ENCODE data around the gene AHNAK.

AHNAK gene

DNA sequence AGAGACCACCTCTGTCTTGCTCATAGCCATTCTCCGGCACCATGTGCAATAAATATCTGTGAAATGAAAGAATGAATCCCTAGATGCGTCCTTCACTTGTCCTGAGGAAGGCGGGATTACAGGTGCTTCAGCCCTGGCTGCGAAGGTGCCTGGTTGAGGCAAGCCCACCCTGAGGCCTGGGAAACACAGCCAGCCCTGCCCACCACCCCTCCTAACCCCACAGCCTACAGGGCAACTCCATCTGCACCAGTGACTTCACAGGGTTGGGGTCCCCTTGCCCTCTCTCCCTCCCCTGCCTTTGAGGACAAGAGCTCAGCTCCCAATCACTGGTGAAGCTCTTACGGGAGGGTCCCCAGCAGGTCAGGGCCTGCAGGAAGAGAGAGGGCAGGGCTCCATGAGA is 145.2 kb downstream of the AHNAK start (continued):
- TF ChIP-seq ZNF843 (tag by site-specific recombination; IDR thresholded peaks at IDR 0.05): no peak

DNA sequence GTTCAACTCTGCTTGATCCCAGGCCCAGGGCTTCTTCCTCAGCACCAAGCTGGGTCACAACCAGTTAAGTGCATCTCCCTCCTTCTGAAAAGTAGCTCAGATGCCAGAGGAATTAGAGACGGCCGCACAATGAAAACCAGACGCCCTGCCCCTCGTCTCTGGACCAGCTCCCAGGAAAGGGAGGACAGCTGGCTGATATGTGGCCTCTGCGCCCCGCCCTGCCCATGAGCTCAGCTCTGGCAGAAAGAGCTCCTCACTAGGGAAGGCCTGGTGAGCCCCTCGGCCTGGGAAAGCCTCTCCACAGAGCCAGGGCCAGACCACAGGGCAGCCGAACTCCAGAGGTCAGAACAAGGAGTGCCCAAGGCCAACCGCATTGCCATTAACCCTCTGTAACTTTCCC is 145.8 kb downstream of the AHNAK start:
- Histone ChIP-seq H3K4me1 (ENCODE audit: control insufficient read depth, insufficient read depth, low read length) (no peaks in the 10 kb centered on the region), H3K27ac (ENCODE audit: extremely low read depth, low read depth, low read length) (no peak overlapping the region)

DNA sequence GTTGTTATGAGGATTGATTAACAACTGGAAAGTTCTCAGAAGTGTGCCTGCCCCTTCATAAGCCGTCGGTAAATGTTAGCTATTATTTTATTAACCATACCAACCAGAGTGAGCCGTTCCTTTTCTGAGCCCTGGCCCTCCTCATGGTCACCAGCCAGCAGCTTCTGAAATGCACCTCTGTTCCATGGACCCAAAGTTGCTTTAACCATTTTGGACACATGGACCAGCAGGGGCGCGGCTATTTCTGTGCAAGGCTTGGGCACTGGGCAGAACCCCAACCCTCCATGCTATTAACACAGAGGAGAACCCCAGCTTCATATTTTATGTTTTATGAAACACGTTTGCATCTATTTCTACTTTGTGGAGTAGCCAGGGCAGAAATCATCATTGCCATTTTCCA is 146.3 kb downstream of the AHNAK start:
- Histone ChIP-seq H3K36me3 (ENCODE audit: control insufficient read depth in 2 of 2, insufficient read depth in 1 of 2, low read length in 2 of 2) (no peaks in the 10 kb centered on the region), H3K4me3 (ENCODE audit: low read depth, low read length) (no peak overlapping the region), H3K9me3 (ENCODE audit: control insufficient read depth, insufficient read depth, low read depth, low read length) (no peaks in the 10 kb centered on the region), H3K27ac (ENCODE audit: extremely low read depth, low read depth, low read length) (no peak overlapping the region), H3K4me1 (ENCODE audit: control insufficient read depth, insufficient read depth, low read length) (no peaks in the 10 kb centered on the region)
- TF ChIP-seq ZNF768 (tag by site-specific recombination; IDR thresholded peaks at IDR 0.05) (no peak), ZNF404 (tag by site-specific recombination; IDR thresholded peaks at IDR 0.05) (no peak), HOXA7 (CRISPR knock-in tag; IDR thresholded peaks at IDR 0.05; ENCODE audit: borderline replicate concordance) (no peak), ZNF266 (tag by site-specific recombination; IDR thresholded peaks at IDR 0.05; ENCODE audit: low read depth) (no peak), ZFP69B (tag by site-specific recombination; IDR thresholded peaks at IDR 0.05) (no peak), KLF7 (tag by site-specific recombination; IDR thresholded peaks at IDR 0.05; ENCODE audit: borderline replicate concordance) (no peak), MZF1 (tag by site-specific recombination; IDR thresholded peaks at IDR 0.05; ENCODE audit: borderline replicate concordance) (no peak)
- TF ChIP-seq, protein P1, sequence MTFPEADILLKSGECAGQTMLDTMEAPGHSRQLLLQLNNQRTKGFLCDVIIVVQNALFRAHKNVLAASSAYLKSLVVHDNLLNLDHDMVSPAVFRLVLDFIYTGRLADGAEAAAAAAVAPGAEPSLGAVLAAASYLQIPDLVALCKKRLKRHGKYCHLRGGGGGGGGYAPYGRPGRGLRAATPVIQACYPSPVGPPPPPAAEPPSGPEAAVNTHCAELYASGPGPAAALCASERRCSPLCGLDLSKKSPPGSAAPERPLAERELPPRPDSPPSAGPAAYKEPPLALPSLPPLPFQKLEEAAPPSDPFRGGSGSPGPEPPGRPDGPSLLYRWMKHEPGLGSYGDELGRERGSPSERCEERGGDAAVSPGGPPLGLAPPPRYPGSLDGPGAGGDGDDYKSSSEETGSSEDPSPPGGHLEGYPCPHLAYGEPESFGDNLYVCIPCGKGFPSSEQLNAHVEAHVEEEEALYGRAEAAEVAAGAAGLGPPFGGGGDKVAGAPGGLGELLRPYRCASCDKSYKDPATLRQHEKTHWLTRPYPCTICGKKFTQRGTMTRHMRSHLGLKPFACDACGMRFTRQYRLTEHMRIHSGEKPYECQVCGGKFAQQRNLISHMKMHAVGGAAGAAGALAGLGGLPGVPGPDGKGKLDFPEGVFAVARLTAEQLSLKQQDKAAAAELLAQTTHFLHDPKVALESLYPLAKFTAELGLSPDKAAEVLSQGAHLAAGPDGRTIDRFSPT (tag by site-specific recombination; IDR thresholded peaks at IDR 0.05): no peak
- TF ChIP-seq, protein P2, sequence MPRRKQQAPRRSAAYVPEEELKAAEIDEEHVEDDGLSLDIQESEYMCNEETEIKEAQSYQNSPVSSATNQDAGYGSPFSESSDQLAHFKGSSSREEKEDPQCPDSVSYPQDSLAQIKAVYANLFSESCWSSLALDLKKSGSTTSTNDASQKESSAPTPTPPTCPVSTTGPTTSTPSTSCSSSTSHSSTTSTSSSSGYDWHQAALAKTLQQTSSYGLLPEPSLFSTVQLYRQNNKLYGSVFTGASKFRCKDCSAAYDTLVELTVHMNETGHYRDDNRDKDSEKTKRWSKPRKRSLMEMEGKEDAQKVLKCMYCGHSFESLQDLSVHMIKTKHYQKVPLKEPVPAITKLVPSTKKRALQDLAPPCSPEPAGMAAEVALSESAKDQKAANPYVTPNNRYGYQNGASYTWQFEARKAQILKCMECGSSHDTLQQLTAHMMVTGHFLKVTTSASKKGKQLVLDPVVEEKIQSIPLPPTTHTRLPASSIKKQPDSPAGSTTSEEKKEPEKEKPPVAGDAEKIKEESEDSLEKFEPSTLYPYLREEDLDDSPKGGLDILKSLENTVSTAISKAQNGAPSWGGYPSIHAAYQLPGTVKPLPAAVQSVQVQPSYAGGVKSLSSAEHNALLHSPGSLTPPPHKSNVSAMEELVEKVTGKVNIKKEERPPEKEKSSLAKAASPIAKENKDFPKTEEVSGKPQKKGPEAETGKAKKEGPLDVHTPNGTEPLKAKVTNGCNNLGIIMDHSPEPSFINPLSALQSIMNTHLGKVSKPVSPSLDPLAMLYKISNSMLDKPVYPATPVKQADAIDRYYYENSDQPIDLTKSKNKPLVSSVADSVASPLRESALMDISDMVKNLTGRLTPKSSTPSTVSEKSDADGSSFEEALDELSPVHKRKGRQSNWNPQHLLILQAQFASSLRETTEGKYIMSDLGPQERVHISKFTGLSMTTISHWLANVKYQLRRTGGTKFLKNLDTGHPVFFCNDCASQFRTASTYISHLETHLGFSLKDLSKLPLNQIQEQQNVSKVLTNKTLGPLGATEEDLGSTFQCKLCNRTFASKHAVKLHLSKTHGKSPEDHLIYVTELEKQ (tag by site-specific recombination; IDR thresholded peaks at IDR 0.05; ENCODE audit: borderline replicate concordance): no peak
- ChIA-PET POLR2A (interaction anchor here (1.6 kb wide), 1 partner anchor 174 kb away, joined by 5 read pairs; the partner anchor contains the start of gene EEF1G), CTCF (interaction anchor here (0.7 to 2.5 kb wide), 5 partner anchors 8 to 316 kb away, joined by 3 to 15 read pairs (median 8); no protein-coding TSS in a partner anchor)

More for the DNA sequence above, 145.8 kb downstream of the AHNAK start:
- Histone ChIP-seq H3K36me3 (ENCODE audit: control insufficient read depth in 2 of 2, insufficient read depth in 1 of 2, low read length in 2 of 2) (no peaks in the 10 kb centered on the region), H3K4me3 (ENCODE audit: low read depth, low read length) (no peak overlapping the region), H3K9me3 (ENCODE audit: control insufficient read depth, insufficient read depth, low read depth, low read length) (no peaks in the 10 kb centered on the region)
- ChIA-PET CTCF (interaction anchor here (0.7 to 2.5 kb wide), 5 partner anchors 9 to 316 kb away, joined by 3 to 15 read pairs (median 8); no protein-coding TSS in a partner anchor), POLR2A (interaction anchor here (1.6 kb wide), 1 partner anchor 173 kb away, joined by 5 read pairs; the partner anchor contains the start of gene EEF1G)
- TF ChIP-seq KLF1 (tag by site-specific recombination; IDR thresholded peaks at IDR 0.05) (peak; percentile 55), ZNF701 (tag by site-specific recombination; IDR thresholded peaks at IDR 0.05) (no peak)

DNA sequence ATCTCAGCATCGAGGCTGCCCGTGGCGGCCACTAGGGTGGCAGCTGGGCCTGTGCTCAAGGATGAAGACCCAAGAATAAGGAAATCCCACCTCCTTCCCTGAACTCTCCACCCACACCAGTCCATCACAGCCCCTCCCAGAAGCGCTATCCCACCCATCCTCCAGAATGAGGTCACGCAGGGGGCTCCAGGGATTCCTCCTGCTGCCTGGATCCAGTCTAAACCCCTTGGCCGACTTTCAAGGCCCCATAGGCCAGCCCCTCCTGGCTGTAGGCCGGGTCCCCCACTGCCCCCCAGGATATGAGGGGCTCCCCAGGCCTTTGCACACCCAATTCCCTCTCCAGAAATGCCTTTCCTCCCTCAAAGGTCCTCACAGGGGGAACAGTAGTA is 146.7 kb downstream of the AHNAK start:
- POLR2A ChIA-PET: interaction anchor here (1.6 kb wide), 1 partner anchor 174 kb away, joined by 5 read pairs; the partner anchor contains the start of gene EEF1G
- no peak overlapping the region for H3K27ac ChIP-seq (ENCODE audit: extremely low read depth, low read depth, low read length)
- H3K36me3 ChIP-seq (ENCODE audit: control insufficient read depth in 2 of 2, insufficient read depth in 1 of 2, low read length in 2 of 2): no peaks in the 10 kb centered on the region
- no peaks in the 10 kb centered on the region for H3K9me3 ChIP-seq (ENCODE audit: control insufficient read depth, insufficient read depth, low read depth, low read length)
- CTCF ChIA-PET: interaction anchor here (1.1 to 2.5 kb wide), 4 partner anchors 8 to 160 kb away, joined by 4 to 15 read pairs (median 8); no protein-coding TSS in a partner anchor
- TF ChIP-seq ZBTB7A (tag by site-specific recombination; IDR thresholded peaks at IDR 0.05; ENCODE audit: low read depth) (no peak), GLI4 (tag by site-specific recombination; IDR thresholded peaks at IDR 0.05) (no peak)
- no peaks in the 10 kb centered on the region for H3K4me1 ChIP-seq (ENCODE audit: control insufficient read depth, insufficient read depth, low read length)
- no peak overlapping the region for H3K4me3 ChIP-seq (ENCODE audit: low read depth, low read length)

All from HEK293 (cell line).